ES-I3 (cell line): Measurements from ENCODE around the gene TMEM183A.
"Not testable (repeated sequence)": the region's sequence is repeated elsewhere in the genome, so short reads cannot be mapped to it uniquely, and the experiment has no call there.

Experiments
- H3K36me3 ChIP-seq: 2 replicates; pipeline ENCODE4 v1.6.1; 2013; ENCODE audit warnings: mild to moderate bottlenecking, low read length, control low read depth, moderate library complexity; ENCODE audit not compliant: insufficient read depth
- H3K4me1 ChIP-seq: 2 replicates; pipeline ENCODE4 v1.6.1; 2013; ENCODE audit warnings: mild to moderate bottlenecking, control low read depth, low read length; ENCODE audit not compliant: insufficient read depth
- H3K9ac ChIP-seq: 2 replicates; pipeline ENCODE4 v1.6.1; 2013; ENCODE audit warnings: low read depth, mild to moderate bottlenecking, low read length, moderate library complexity
- H3K9me3 ChIP-seq: 2 replicates; pipeline ENCODE4 v1.6.1; 2013; ENCODE audit warnings: mild to moderate bottlenecking, low read length, moderate library complexity; ENCODE audit not compliant: control insufficient read depth, insufficient read depth

Gene TMEM183A

GRCh38 chr1:202974856-202975255 lies 32.3 kb upstream of the TMEM183A start:
- H3K9ac ChIP-seq, result no peak overlapping the region
- H3K9me3 ChIP-seq, result no peaks in the 10 kb centered on the region
- 0 out of 2 replicates have a peak, but pooled peaks cover 6% of the 10 kb centered on the region for H3K4me1 ChIP-seq
- no peaks in the 10 kb centered on the region for H3K36me3 ChIP-seq

- H3K4me1 ChIP-seq, result 0 out of 2 replicates have a peak, but pooled peaks cover 6% of the 10 kb centered on the region
- no peaks in the 10 kb centered on the region for H3K9me3 ChIP-seq
- H3K36me3 ChIP-seq, result no peaks in the 10 kb centered on the region
- no peak overlapping the region for H3K9ac ChIP-seq
Measured at GRCh38 chr1:202976633-202977032, 30.5 kb upstream of the TMEM183A start.

GRCh38 chr1:202979459-202979858 lies 27.7 kb upstream of the TMEM183A start:
- H3K9me3 ChIP-seq, result no peaks in the 10 kb centered on the region
- 0 out of 2 replicates have a peak, but pooled peaks cover 6% of the 10 kb centered on the region for H3K4me1 ChIP-seq
- H3K9ac ChIP-seq, result no peak overlapping the region
- H3K36me3 ChIP-seq, result no peaks in the 10 kb centered on the region

DNA sequence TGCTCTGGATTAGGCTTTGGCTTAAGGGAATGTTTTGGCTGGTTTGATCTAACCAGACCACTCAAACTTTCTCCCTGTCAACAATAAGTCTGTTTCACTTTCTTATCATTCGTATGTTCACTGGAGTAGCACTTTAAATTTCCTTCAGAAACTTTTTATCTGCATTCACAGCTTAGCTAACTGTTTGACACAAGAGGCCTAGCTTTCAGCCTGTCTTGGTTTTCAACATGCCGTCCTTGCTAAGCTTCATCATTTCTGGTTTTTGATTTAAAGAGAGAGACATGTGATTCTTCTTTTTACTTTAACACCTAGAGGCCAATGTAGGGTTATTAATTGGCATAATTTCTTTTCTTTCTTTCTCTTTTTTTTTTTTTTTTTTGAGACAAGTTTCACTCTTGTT lies 25.2 kb upstream of the TMEM183A start:
- Histone ChIP-seq H3K36me3 (no peaks in the 10 kb centered on the region), H3K9ac (no peak overlapping the region), H3K9me3 (no peaks in the 10 kb centered on the region), H3K4me1 (0 out of 2 replicates have a peak, but pooled peaks cover 6% of the 10 kb centered on the region)

- H3K9ac ChIP-seq, result no peak overlapping the region
- H3K4me1 ChIP-seq, result no peaks in the 10 kb centered on the region; the same call in 1 of the 2 replicates
- H3K9me3 ChIP-seq, result no peaks in the 10 kb centered on the region
- no peaks in the 10 kb centered on the region for H3K36me3 ChIP-seq
Measured at GRCh38 chr1:202982715-202983430, 24.3 kb upstream of the TMEM183A start.

DNA sequence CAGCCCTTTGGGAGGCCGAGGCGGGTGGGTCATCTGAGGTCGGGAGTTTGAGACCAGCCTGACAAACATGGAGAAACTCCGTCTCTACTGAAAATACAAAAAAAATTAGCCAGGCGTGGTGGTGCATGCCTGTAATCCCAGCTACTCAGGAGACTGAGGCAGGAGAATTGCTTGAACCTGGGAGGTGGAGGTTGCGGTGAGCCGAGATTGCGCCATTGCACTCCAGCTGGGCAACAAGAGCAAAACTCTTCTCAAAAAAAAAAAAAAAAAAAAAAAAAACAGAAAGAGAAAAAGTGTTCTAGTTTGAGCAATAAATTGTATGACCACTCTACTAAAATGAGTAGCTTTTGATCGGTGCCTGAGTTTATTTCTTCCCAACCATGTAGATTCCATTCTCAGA lies 21.1 kb upstream of the TMEM183A start:
- H3K9me3 ChIP-seq, H3K4me1 ChIP-seq, H3K9ac ChIP-seq, H3K36me3 ChIP-seq: not testable (repeated sequence)

DNA sequence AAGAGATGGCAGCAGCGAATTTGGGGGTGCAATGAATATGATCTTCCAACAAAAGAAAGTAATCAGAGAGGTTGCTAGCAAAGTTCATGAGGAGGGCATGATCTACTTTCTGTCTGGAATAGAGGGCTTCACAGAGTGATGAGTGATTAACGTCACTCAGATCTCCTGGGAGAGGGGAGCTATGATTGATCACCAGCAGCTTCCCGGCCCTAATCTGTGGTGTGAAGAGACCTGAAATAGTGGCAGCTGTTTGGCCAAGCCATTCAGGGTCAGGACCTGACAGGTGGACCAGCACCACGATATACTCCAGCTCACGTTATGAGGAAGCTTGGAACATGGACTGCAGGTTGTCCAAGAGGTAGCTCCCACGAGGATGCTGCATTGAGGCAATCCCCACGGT lies 19.9 kb upstream of the TMEM183A start:
- Histone ChIP-seq H3K4me1 (no peaks in the 10 kb centered on the region; the same call in 1 of the 2 replicates), H3K9ac (no peak overlapping the region), H3K9me3 (no peaks in the 10 kb centered on the region), H3K36me3 (no peaks in the 10 kb centered on the region; the same call in 1 of the 2 replicates)

GRCh38 chr1:202987922-202988583 lies 19.1 kb upstream of the TMEM183A start:
- no peak overlapping the region for H3K9ac ChIP-seq
- H3K4me1 ChIP-seq, result no peaks in the 10 kb centered on the region; the same call in 1 of the 2 replicates
- H3K36me3 ChIP-seq, result no peaks in the 10 kb centered on the region; the same call in 1 of the 2 replicates
- no peaks in the 10 kb centered on the region for H3K9me3 ChIP-seq

DNA sequence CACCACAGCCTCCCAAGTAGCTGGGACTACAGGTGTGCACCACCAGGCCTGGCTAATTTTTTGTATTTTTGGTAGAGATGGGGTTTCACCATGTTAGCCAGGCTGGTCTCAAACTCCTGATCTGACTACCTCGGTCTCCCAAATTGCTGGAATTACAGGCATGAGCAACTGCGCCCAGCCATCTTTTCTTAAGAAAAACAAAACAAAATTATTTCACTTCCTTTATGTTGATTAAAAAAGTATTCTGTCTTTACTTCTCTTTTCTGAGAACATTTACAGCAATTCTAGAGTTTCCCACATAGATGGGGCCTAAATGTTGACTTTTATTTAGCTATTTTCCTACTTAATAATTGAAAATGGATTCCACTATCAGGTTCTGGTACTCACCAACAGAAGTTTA lies 17.3 kb upstream of the TMEM183A start:
- Histone ChIP-seq H3K9me3 (no peaks in the 10 kb centered on the region), H3K9ac (no peak overlapping the region), H3K36me3 (no peaks in the 10 kb centered on the region; the same call in 1 of the 2 replicates), H3K4me1 (no peaks in the 10 kb centered on the region; the same call in 1 of the 2 replicates)

DNA sequence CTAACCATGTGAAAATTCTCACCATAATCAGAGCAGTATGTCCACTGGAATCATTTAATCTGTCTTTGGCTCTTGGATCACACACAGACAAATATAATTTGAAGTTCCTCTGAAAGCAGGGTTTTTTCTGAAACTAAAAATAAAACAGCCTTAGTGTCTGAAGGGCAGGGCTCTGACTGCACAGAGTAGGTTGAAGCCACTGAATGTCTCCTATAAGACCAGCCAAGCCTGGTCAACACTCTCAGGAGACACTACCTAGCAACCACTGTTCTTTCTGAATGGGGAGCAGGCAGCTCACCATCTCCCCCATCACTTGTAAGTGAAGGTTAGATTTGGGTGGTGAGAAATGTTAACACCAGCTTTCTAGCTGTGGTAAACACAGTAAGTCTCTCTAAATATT lies 16.1 kb upstream of the TMEM183A start:
- Histone ChIP-seq H3K9me3 (no peaks in the 10 kb centered on the region), H3K4me1 (no peaks in the 10 kb centered on the region; the same call in 1 of the 2 replicates), H3K9ac (no peak overlapping the region), H3K36me3 (no peaks in the 10 kb centered on the region; the same call in 1 of the 2 replicates)

DNA sequence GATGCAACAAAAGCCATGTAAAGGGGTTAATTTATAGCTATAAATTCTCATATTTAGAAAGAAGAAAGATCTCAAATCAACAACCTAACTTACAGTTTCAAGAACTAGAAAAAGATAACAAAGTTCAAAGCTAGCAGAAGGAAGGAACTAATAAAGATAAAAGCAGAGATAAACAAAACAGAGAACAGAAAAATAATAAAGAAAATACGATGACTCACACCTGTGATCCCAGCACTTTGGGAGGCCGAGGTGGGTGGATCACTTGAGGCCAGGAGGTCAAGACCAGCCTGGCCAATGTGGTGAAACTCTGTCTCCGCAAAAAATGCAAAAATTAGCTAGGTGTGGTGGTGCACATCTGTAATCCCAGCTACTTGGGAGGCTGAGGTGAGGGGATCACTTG lies 12.4 kb upstream of the TMEM183A start:
- H3K9me3 ChIP-seq, result no peaks in the 10 kb centered on the region
- H3K9ac ChIP-seq, result no peak overlapping the region
- no peaks in the 10 kb centered on the region for H3K4me1 ChIP-seq
- no peaks in the 10 kb centered on the region; the same call in 1 of the 2 replicates for H3K36me3 ChIP-seq

GRCh38 chr1:202998836-202999750 lies 8.1 kb upstream of the TMEM183A start:
- H3K9ac ChIP-seq, result no peak overlapping the region
- H3K36me3 ChIP-seq, result no peaks in the 10 kb centered on the region
- H3K4me1 ChIP-seq, result no peaks in the 10 kb centered on the region
- H3K9me3 ChIP-seq, result no peaks in the 10 kb centered on the region

GRCh38 chr1:203000217-203000944 lies 6.8 kb upstream of the TMEM183A start:
- Histone ChIP-seq H3K36me3 (no peaks in the 10 kb centered on the region), H3K9ac (no peak overlapping the region), H3K9me3 (no peaks in the 10 kb centered on the region), H3K4me1 (peaks cover 6% of the 10 kb centered on the region; the same call in 1 of the 2 replicates)

GRCh38 chr1:203001986-203002385 lies 5.2 kb upstream of the TMEM183A start:
- Histone ChIP-seq H3K36me3 (no peaks in the 10 kb centered on the region), H3K4me1 (peaks cover 6% of the 10 kb centered on the region; the same call in 1 of the 2 replicates), H3K9ac (no peak overlapping the region), H3K9me3 (no peaks in the 10 kb centered on the region)
